Natural killer cell (primary cell): ENCODE measurements around the gene SLIRP. TPM values are rescaled to one million over a fixed set of nuclear protein-coding genes. Genes with fewer than 3 reads are reported as not detected.

Source experiments
- ATAC-seq, 3 donors: fragments of 150-1000 bp in 2 of 3; fragments of 200-7000 bp in 1 of 3; cut with Tn5 transposase; 1 replicate in 1 of 3; 2 replicates in 2 of 3; pipeline ENCODE4 v1.10.0; 2021; ENCODE audit warnings: mild to moderate bottlenecking in 2 of 3, moderate library complexity in 2 of 3
- DNase-seq, 2 donors: peaks; one replicate each; pipeline versions ENCODE4 v3.0.0 to v3.0.0-alpha.2; 2013 to 2021; ENCODE audit warnings: mixed read lengths in 1 of 2
- H3K27ac ChIP-seq: one replicate; pipeline ENCODE4 v1.5.1; 2013; ENCODE audit warnings: mild to moderate bottlenecking, low read length
- H3K27me3 ChIP-seq: one replicate; pipeline ENCODE4 v1.6.1; 2013; ENCODE audit warnings: low read length; ENCODE audit not compliant: control insufficient read depth, insufficient read depth
- H3K36me3 ChIP-seq: one replicate; pipeline ENCODE4 v1.6.1; 2013; ENCODE audit warnings: low read length; ENCODE audit not compliant: control insufficient read depth, insufficient read depth
- H3K4me1 ChIP-seq: one replicate; pipeline ENCODE4 v1.6.1; 2013; ENCODE audit warnings: low read length; ENCODE audit not compliant: control insufficient read depth, insufficient read depth
- H3K4me3 ChIP-seq: one replicate; pipeline ENCODE4 v1.5.1; 2013; ENCODE audit warnings: low read length
- H3K9me3 ChIP-seq: one replicate; pipeline ENCODE4 v1.6.1; 2013; ENCODE audit warnings: low read length; ENCODE audit not compliant: control insufficient read depth, insufficient read depth
- H3K27ac Mint-ChIP-seq, 2 donors: one replicate each; pipeline ENCODE4 v1.8.0; 2022; ENCODE audit warnings: mild to moderate bottlenecking in 2 of 2, mixed read lengths in 2 of 2, moderate library complexity in 1 of 2
- H3K27me3 Mint-ChIP-seq, 2 donors: one replicate each; pipeline ENCODE4 v1.8.0; 2022; ENCODE audit warnings: low read depth in 2 of 2, mixed read lengths in 2 of 2
- H3K36me3 Mint-ChIP-seq: one replicate; pipeline ENCODE4 v1.8.0; 2022; ENCODE audit warnings: mixed read lengths
- H3K4me1 Mint-ChIP-seq, 2 donors: one replicate each; pipeline ENCODE4 v1.8.0; 2022; ENCODE audit warnings: mixed read lengths in 2 of 2
- H3K4me3 Mint-ChIP-seq: one replicate; pipeline ENCODE4 v1.8.0; 2022; ENCODE audit warnings: mild to moderate bottlenecking, moderate library complexity, mixed read lengths
- H3K9me3 Mint-ChIP-seq, 2 donors: one replicate each; pipeline ENCODE4 v1.8.0; 2022; ENCODE audit warnings: mixed read lengths in 2 of 2
- WGBS: methylation state at CpG from one replicate; pipeline ENCODE4 v1.1.7; 2013; ENCODE audit warnings: missing lambda C conversion rate; ENCODE audit not compliant: insufficient coverage; 5-methylcytosine and 5-hydroxymethylcytosine counted together
- intact Hi-C: fragments of 100-400 bp; cut with micrococcal nuclease; formaldehyde crosslinking; loops from one replicate; pipeline ENCODE4 v1.14.2; 2022
- total RNA-seq, 4 donors: library from RNA; stranded (reverse); fragments of 120-200 nt in 1 of 4; gene quantifications; one replicate each; pipeline versions ENCODE4 v1.2.3 to v1.2.4, GENCODE V29; 2013 to 2022
- TF ChIP-seq, protein P1 (sequence below): fragments of 200-600 bp; IDR thresholded peaks from one replicate; pipeline ENCODE4 v1.8.0; 2022; ENCODE audit warnings: antibody characterized with exemption

The SLIRP gene
- total RNA-seq, 3 donors from 2014 or later (not counting 1 experiment from before 2014, with no cell fraction given), result 29.5 to 33.1 (median 31.6) TPM

DNA sequence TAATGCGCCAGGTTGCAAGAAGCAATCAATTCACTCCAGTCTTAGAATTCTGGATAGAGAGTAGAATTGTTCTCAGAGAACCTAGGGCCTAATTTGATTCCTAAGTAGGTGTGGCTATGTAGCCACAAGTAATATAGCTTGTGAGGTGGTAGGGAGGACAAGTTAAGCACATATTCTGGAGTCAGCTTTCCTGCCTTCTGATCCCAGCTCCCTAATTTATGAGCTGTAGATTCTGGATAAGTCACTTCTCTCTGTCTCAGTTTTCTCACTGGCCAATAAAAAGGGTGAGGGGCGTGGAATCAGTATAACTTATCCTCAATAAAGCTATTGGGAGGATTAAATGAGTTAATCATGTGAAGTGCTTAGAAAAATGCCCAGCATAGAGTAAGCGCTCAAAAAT is 56.1 kb downstream of the SLIRP start:
- Mint-ChIP-seq H3K27me3 (no peaks in the 10 kb centered on the region), H3K9me3 (no peaks in the 10 kb centered on the region), H3K4me1 (peaks cover 15 to 18% of the 10 kb centered on the region in 2 donors), H3K4me3 (no peak overlapping the region), H3K27ac (no peak overlapping the region), H3K36me3 (no peaks in the 10 kb centered on the region)
- no peak overlapping the region for H3K27ac ChIP-seq
- H3K4me1 ChIP-seq, result peaks cover 17% of the 10 kb centered on the region
- no peaks in the 10 kb centered on the region for H3K9me3 ChIP-seq
- ATAC-seq, result no peak
- intact Hi-C loops, result no loop called here
- 93% methylated on average over 3 of the region's 3 CpGs for WGBS
- no peaks in the 10 kb centered on the region for H3K27me3 ChIP-seq
- no peaks in the 10 kb centered on the region for H3K36me3 ChIP-seq
- H3K4me3 ChIP-seq, result no peak overlapping the region
- DNase-seq, result no peak
- TF ChIP-seq, protein P1, sequence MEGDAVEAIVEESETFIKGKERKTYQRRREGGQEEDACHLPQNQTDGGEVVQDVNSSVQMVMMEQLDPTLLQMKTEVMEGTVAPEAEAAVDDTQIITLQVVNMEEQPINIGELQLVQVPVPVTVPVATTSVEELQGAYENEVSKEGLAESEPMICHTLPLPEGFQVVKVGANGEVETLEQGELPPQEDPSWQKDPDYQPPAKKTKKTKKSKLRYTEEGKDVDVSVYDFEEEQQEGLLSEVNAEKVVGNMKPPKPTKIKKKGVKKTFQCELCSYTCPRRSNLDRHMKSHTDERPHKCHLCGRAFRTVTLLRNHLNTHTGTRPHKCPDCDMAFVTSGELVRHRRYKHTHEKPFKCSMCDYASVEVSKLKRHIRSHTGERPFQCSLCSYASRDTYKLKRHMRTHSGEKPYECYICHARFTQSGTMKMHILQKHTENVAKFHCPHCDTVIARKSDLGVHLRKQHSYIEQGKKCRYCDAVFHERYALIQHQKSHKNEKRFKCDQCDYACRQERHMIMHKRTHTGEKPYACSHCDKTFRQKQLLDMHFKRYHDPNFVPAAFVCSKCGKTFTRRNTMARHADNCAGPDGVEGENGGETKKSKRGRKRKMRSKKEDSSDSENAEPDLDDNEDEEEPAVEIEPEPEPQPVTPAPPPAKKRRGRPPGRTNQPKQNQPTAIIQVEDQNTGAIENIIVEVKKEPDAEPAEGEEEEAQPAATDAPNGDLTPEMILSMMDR, result no peak

Other genes starting within 250 kb of the SLIRP start
- gene ISM2, start 209.3 kb upstream of the SLIRP start, total RNA-seq, result not detected
- 10 to 100 TPM; 35.2 to 58.6 (median 50.4) TPM for gene SPTLC2, start 91.5 kb upstream of the SLIRP start, total RNA-seq
- 10 to 100 TPM in 1 of 3 donors, 1 to 10 TPM in 2; 3.6 to 10.2 (median 7.1) TPM for gene ALKBH1, start 80 bp upstream of the SLIRP start, total RNA-seq
- gene SNW1, start 53.1 kb downstream of the SLIRP start, total RNA-seq, result 100 to 1,000 TPM in 2 of 3 donors, 10 to 100 TPM in 1; 89.7 to 106 (median 103) TPM
- 1 to 10 TPM; 8.0 to 9.2 (median 8.5) TPM for gene ADCK1, start 92.0 kb downstream of the SLIRP start, total RNA-seq